GM15510 (cell line): ENCODE measurements around the gene SH2D3A.

ENCODE experiments used
- POLR2A ChIP-seq: IDR thresholded peaks from 3 replicates; pipeline ENCODE4 v1.6.1; 2011; ENCODE audit warnings: borderline replicate concordance; ENCODE audit not compliant: insufficient read length; ENCODE audit errors: extremely low read depth

SH2D3A gene

DNA sequence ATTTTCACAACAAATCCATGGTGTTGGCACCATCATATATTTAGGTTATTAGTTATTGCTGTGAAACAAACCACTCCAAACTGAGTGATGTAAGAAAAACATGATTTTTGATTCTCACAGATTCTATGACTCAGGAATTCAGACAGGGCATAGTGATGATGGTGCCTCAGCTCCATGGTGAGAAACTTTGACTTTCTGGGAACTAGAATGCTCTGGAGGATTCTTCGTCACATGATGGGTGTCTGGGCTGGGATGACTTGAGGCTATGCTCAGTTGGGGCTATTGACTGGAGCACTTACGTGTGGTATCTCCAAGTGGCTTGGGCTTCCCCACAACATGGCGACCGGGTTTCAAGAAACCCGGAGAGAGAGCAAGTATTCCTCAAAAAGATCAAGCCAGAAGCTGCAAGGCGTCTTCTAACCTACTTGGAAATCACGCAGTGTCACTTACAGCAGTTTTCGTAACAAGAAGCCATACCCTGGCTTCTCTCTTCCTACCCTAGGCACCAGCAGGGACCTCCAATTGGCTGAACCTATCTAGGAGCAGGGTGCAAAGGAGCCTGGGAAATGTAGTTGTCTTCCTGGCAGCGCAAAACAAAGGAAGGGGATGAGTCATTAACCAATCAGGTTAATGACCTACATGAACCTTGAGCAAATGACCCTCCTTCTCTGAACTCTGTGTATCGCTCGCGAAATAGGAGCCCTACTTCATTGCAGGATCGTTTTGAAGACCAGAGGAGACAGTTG, 27.6 kb upstream of the SH2D3A start:
- no peak for TF ChIP-seq POLR2A

DNA sequence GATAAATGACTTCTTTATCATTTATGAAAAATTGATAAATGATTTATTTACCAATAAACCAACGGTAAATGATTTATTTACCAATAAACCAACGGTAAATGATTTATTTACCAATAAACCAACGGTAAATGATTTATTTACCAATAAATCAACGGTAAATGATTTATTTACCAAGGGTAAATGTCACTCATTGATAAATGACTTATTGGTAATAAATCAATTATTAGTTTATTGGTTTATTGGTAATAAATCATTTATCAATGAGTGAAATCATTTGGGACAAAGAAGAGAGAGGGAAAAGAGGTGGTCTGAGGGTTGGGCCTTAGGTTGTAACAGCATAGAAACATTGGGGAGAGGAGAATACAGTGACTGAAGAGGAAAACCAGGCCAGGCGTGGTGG, 26.7 kb upstream of the SH2D3A start:
- TF ChIP-seq POLR2A, result no peak

DNA sequence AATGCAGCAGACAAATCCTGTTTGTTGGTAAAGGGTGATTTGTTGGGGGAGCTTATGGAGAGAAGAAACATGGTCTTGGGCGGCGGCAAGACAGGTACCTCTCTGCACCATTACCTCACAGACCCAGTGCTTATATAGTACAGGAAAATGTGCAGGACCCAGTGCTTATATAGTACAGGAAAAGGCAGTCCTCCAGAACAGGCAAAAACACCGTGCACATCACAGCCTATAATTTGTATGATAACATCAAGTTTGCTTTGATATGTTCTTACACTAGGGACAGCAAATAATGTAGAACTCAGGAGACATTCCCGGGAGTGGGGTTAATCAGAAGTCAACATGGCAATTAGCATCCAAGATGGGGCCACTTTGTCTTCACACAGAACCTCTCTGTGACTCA, 26.2 kb upstream of the SH2D3A start:
- TF ChIP-seq POLR2A, result no peak

DNA sequence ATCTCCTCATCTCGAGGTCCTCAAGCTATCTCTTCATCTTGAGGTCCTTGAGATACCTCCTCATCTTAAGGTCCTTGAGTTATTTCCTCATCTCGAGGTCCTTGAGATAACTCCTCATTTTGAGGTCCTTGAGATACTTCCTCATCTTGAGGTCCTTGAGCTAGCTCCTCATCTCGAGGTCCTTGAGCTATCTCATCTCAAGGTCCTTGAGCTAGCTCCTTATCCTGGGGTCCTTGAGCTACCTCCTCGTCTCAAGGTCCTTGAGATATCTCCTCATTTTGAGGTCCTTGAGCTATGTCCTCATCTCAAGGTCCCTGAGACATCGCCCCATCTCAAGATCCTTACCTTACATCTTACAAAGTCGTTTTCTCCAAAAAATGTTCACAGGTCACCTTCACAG, 24.0 kb upstream of the SH2D3A start:
- TF ChIP-seq POLR2A, result no peak

DNA sequence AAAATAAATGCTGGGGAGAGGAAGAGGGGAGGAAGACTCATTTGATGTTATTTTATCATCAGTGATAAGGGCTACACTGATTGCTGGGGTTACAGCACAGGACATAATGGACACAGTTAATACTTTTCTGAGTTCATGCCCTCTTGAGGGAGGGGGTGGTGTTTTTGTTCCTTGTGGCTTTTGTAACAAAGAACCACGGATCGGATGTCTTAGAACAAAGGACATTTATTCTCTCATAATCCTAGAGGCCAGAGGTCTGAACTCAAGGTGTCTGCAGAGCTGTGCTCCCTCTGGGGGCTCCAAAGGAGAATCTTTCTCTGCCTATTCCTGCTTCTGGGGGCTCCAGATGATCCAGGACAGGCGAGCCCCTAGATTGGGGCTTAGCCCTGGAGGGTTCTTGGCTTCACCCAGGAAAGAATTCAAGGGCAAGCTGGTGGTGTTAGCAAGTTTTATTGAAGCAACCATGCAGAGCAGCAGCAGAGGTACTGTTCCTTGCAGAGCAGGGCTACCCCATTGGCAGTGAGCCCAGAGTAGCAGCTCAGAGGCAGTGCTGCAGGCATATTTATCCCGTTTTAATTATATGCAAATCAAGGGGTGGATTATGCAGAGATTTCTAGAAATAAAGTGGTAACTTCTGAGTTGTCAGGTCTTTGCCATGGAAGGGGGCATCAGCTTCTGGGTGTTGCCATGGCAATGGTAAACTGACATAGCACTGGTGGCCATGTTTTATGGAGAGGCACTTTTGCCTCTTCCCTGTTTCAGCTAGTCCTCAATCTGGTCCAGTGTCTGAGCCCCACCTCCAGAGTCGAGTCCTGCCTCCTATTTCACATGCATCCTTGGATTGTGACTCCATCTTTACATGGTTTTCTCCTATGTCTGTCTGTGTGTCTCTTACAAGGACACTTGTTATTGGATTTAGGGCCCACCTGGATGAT, 23.2 kb upstream of the SH2D3A start:
- TF ChIP-seq POLR2A, result no peak

DNA sequence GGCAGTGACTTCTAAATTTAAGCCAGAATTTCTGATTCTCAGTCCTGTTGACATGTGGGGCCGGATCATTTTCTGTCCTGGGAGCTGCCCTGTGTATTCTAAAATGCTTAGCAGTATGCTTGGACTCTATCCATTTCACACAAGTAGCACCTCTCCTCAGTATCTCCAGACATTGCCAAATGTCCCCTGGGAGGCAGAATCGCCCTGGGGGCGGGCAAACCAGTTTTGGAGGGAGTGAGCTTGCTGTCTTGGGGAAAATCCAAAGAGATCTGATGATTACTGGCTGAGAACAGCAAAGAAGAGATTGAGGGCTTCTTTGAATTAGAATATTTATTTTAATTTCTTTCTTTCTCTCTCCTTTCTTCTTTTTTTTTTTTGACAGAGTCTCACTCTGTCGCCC, 21.7 kb upstream of the SH2D3A start:
- no peak for TF ChIP-seq POLR2A

DNA sequence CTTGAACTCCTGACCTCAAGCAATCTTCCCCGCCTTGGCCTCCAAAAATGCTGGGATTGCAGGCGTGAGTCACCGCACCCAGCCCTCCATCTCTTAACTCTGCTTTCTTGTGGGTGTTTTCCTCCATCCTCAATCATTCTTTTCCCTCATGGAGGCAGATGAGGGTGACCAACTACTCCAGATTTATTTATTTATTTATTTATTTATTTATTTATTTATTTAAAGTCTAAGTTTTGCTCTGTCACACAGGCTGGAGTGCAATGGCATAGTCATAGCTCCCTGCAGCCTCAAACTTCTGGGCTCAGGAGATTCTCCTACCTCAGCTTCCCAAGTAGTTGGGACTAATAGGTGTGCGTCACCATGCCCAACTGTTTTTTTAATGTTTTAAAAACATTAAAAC, 20.2 kb upstream of the SH2D3A start:
- TF ChIP-seq POLR2A, result no peak

DNA sequence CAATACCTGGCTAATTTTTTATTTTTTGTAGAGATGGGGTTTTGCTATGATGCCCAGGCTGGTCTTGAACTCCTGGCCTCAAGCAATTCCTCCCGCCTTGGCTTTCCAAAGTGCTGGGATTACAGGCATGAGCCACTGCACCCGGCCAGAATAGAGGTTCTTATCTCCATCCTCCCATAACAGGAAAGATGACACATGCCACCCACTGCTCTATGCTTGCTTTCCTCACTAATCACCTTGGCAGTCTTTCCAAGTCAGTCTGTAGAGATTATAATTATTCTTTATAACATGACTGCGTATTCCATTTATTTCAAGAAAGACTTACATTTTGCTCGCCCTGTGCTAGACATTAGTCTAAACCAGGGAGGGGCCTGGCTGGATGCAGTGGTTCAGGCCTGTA, 12.0 kb upstream of the SH2D3A start:
- TF ChIP-seq POLR2A, result no peak

DNA sequence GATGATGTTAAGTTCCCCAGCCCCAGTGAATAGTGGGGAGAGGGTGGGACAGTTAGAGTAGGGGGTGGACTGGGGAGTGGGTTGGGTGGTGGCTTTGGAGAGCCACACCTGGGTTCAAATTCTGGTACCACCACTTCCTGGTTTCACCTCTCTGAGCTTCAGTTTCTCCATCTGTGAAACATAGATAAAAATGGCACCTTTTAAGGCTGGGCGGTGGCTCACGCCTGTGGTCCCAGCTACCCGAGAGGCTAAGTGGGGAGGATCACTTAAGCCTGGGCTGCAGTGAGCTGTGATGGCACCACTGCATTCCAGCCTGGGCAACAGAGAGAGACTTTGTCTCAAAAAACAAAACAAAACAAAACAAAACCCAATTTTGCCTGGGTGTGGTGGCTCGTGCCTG, 11.2 kb upstream of the SH2D3A start:
- no peak for TF ChIP-seq POLR2A

DNA sequence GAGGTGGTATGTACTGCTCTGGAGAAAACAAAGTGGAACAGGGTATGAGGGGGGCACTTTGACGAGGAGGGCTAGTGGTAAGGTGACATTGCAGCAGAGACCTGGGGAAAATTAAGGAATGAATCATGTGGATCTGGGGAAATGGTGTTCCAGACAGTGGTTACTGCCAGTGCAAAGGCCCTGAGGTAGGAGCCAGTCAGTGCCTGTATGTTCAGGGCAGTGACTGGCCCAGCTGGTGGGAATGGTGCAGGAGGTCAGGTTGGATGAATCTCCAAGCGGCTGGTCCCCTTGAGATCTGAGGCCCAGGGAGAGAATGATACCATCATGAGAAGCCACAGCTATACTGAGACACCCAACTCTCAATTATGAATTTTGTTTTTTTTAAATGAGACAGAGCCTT, 10.2 kb upstream of the SH2D3A start:
- TF ChIP-seq POLR2A, result no peak

DNA sequence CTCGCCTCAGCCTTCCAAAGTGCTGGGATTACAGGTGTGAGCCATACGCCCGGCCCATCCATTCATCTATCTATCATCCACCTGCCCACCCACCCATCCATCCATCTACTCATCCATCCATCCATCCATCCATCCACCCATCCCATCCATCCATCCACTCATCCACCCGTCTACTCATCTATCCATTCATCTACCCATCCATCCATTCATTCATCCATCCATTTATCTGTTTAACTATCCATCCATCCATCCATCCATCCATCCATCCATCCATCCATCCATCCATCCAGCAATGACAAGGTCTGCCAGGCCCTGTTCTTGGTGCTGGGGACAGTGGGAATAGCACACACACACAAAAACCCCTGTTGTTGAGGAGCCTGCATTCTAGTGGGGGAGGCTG, 9.8 kb upstream of the SH2D3A start:
- TF ChIP-seq POLR2A, result no peak

DNA sequence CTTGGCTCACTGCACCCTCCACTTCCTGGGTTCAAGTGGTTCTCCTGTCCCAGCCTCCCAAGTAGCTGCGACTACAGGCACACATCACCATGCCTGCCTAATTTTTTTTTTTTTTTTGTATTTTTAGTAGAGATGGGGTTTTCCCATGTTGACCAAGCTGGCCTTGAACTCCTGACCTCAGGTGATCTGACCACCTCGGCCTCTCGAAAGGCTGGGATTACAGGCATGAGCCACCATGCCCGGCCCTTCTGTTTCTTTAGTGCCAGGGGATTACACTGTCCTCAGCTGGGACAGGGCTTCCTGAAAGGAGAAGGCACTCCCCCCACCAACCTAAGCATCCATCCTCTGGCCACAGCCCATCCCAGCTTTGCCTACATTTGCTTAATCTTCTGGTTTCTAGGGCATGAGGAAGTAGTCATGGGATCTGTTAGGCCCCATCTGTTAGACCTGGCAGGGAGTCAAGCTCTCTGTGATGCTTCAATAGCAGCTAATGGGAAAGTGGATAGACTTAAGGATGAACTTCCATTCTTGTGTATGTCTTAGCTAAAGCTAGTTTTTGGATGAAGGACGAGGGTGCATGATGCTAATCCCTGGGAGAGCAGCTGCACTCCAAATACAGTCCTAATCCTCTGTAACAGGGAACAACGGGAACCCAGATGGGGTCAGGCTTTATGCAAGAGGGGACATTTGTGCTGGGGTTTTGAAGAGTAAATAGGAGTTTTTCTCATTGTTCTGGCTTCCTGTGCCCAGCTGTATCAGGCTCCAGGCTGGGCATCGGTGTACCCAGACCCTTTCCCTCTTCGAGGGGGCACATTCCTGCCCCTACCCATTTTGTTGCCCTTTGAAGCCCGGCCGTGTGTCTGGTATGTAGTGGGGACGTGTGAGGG, 7.8 kb upstream of the SH2D3A start:
- TF ChIP-seq POLR2A, result no peak

DNA sequence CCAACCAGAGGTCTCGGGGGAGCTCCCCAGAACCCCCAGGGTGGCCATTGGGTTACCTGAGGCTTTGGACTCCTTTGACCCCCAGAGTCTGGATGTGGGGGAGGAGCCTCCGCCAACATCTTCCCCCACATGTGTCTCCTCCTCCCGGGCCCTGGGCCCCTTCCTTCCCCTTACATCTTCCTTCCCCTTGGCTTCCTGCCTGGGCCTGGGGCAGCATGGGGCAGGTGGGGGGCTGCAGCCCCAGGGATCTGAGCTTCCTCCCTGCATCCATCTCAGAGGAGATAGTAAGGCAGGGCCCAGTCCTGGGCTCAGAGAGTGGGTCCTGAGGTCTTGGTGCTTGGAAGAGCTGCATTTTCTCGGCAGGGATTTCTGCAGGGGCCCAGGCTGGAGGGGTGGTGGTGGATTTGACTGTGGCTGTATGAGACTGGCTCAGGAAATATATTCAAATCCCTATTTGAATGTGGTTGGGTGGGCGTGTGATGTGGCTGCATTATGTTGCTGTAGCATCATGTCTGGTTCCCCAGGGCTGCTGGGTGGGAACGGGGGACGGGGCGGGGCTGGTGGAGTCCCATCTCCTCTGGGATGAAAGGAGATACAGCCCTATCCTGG, 6.2 kb upstream of the SH2D3A start:
- TF ChIP-seq POLR2A, result peak; percentile 39

DNA sequence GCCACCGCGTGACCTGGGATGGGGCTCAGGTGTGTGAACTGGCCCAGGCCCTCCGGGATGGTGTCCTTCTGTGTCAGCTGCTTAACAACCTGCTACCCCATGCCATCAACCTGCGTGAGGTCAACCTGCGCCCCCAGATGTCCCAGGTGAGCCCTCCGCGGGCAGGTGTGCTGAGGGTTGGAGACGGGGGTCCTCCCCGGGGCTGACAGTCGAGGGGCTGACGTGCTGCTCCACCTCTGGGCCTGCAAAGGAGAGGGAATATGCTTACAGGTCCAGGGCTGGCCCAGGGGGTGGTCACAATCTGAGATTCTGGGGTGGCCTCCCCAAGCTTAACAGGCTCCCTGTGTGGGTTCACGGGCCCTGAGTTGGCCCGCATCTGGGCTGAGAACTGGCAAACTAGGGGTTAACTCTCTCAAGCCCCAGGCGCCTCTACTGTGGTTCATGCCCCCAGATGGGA, 5.7 kb upstream of the SH2D3A start:
- TF ChIP-seq POLR2A, result no peak
